Measurements from ENCODE around the gene CCDC183.
"Not testable (repeated sequence)": the region's sequence is repeated elsewhere in the genome, so short reads cannot be mapped to it uniquely, and the experiment has no call there.

Gene CCDC183

DNA sequence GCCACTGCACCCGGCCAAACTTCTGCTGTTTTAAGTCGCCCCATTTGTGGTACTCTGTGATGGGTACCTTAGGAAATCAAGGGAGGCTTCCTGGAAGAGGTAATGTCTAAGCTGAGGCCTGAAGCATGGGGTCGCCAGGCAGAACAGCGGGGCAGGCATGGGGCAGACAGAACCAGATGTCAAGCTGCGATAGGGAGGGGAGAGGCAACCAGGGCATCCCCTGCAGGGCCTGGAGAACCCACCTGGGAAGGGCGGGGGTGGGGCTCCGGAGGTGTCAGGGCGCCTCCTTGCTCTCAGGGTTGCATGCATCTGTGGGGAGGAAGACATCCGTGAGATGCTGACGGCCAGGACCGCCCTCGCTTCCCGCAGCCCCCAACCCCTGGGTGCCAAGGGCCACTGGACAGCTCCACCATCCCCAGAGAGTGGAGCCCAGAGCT, 34.6 kb upstream of the CCDC183 start:
- Histone ChIP-seq H2AFZ (ENCODE audit: low read length, unreplicated experiment) (no peak overlapping the region), H3K36me3 (ENCODE audit: insufficient read depth, low read length) (no peaks in the 10 kb centered on the region), H3K27me3 (ENCODE audit: insufficient read depth, low read length) (no peaks in the 10 kb centered on the region), H3K4me3 (ENCODE audit: low read depth, low read length) (no peak overlapping the region), H3K4me1 (ENCODE audit: control insufficient read depth, insufficient read depth, low read length, unreplicated experiment) (no peaks in the 10 kb centered on the region), H3K27ac (ENCODE audit: low read depth, low read length) (no peak overlapping the region), H3K79me2 (ENCODE audit: control insufficient read depth, insufficient read depth, low read length, unreplicated experiment) (no peaks in the 10 kb centered on the region)

DNA sequence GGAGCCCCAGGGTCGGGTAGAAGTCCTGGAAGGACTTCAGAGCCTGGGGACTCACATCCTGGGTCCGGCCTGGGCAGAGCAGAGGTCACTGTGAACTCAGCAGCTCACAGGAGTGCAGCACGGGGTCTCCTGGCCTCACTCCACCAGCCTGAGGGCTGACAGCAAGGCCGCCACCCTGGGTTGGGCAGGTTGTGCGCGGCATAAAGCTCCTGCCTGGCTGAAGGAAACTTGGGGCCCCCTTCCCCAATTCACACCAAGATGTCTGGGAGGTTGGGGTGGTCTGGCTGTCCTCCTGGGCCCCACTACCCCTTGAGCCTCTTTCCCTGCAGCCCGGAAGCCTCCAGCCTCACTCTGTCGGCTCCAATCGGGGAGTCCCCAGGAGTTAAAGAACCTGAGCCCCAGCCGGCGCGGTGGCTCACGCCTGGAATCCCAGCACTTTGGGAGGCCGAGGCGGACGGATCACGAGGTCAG, 33.9 kb upstream of the CCDC183 start:
- H3K27me3 ChIP-seq (ENCODE audit: insufficient read depth, low read length) = no peaks in the 10 kb centered on the region
- H3K27ac ChIP-seq (ENCODE audit: low read depth, low read length) = no peak overlapping the region
- H3K79me2 ChIP-seq (ENCODE audit: control insufficient read depth, insufficient read depth, low read length, unreplicated experiment) = no peaks in the 10 kb centered on the region
- H3K4me3 ChIP-seq (ENCODE audit: low read depth, low read length) = no peak overlapping the region
- H3K4me1 ChIP-seq (ENCODE audit: control insufficient read depth, insufficient read depth, low read length, unreplicated experiment) = no peaks in the 10 kb centered on the region
- no peak overlapping the region for H2AFZ ChIP-seq (ENCODE audit: low read length, unreplicated experiment)
- no peaks in the 10 kb centered on the region for H3K36me3 ChIP-seq (ENCODE audit: insufficient read depth, low read length)

DNA sequence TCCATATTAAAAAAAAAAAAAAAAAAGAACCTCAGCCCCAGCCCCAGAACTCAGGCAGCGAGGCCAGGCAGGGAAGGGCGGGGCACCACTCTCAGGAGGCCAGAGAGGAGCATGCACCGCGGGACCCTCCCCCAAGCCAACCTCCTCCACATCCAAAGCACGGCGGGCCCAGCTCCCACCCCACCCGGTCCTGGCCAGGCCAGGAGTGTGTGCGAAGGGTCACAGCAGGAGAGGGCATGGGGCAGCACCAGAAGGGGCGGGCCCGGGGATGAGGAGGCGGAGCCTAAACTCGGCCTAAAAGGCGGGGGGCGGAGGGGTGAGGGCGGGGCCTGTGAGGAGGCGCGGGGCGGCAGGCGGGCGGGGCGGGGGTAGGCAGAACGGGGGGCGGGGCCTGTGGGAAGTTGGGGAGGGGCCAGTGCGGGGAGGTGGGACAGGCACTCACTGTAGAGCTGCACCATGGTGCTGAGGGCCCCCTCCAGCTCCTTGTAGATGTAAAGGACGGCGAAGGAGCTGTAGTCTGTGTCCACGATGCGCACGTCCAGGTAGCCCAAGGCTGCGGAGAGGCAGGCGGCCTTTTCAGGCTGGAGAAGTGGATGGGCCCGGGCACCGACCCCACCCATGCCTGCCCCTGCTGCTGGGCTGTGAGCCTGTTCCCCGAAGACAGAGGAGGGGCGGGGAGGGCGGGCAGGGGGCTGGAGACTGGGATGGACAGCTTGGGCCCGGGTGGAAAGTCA, 33.1 kb upstream of the CCDC183 start:
- Histone ChIP-seq H3K4me3 (ENCODE audit: low read depth, low read length) (no peak overlapping the region), H3K36me3 (ENCODE audit: insufficient read depth, low read length) (no peaks in the 10 kb centered on the region), H2AFZ (ENCODE audit: low read length, unreplicated experiment) (no peak overlapping the region), H3K4me1 (ENCODE audit: control insufficient read depth, insufficient read depth, low read length, unreplicated experiment) (no peaks in the 10 kb centered on the region), H3K27ac (ENCODE audit: low read depth, low read length) (no peak overlapping the region), H3K27me3 (ENCODE audit: insufficient read depth, low read length) (peaks cover 5% of the 10 kb centered on the region), H3K79me2 (ENCODE audit: control insufficient read depth, insufficient read depth, low read length, unreplicated experiment) (no peaks in the 10 kb centered on the region)

DNA sequence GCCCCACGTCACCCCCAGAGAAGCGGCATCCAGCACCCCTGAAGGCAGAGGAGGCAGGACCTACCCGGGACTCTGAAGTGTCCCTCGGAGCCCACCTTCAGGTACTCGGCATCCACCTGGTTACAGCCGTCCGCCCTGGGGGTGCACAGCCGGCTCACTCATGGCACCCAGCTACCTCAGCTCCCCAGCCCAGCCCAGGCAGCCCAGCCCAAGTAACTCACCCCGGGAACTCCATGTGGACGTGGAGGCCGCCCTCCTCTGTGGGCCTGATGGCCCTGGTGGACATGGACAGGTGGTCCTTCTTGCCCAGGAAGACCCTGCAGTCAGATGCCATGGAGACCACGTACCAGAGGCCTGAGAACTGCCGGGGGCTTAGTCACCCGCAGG, 32.5 kb upstream of the CCDC183 start:
- Histone ChIP-seq H3K4me3 (ENCODE audit: low read depth, low read length) (no peak overlapping the region), H3K27ac (ENCODE audit: low read depth, low read length) (no peak overlapping the region), H3K4me1 (ENCODE audit: control insufficient read depth, insufficient read depth, low read length, unreplicated experiment) (no peaks in the 10 kb centered on the region), H3K36me3 (ENCODE audit: insufficient read depth, low read length) (no peaks in the 10 kb centered on the region), H2AFZ (ENCODE audit: low read length, unreplicated experiment) (no peak overlapping the region), H3K27me3 (ENCODE audit: insufficient read depth, low read length) (peaks cover 7% of the 10 kb centered on the region), H3K79me2 (ENCODE audit: control insufficient read depth, insufficient read depth, low read length, unreplicated experiment) (no peaks in the 10 kb centered on the region)

DNA sequence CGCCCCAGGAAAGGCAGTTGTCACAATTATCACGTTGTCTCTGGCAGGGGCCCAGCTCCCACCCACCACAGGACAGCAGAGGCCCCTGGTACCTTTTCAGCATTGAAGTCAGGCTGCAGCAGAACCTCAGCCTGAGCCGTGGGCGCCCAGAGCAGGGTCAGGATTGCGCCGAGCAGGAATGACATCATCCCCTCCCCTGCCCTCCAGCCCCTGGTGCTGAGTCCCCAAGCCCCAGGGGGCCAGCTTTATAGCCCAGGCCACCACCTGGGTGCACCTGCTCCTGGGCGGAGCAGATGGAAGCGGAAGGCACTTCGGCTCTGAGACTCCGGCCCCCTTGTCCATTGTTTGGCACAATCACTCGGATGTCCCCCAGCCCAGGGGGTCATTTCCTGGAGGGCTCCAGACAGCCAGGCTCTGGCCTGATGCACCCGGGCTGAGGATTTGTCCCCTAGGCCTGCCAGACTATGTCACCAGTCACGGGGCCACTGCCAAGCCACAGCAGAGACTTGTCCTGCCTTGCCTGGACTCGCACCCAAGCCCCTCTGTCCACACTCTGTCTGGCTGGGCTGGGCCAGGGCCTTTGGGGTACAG, 31.7 kb upstream of the CCDC183 start, which contains the start of gene LCN15:
Gene LCN15 (minus strand): TSS at position 218 of the 591 bp plus-strand sequence. CDS start 30 bp downstream, at position 188.
- Histone ChIP-seq H3K4me1 (ENCODE audit: control insufficient read depth, insufficient read depth, low read length, unreplicated experiment) (no peaks in the 10 kb centered on the region), H3K4me3 (ENCODE audit: low read depth, low read length) (no peak within 1 kb of the TSS), H3K36me3 (ENCODE audit: insufficient read depth, low read length) (no peaks in the 10 kb centered on the region), H3K27me3 (ENCODE audit: insufficient read depth, low read length) (peaks cover 7% of the 10 kb centered on the region), H2AFZ (ENCODE audit: low read length, unreplicated experiment) (no peak within 1 kb of the TSS), H3K79me2 (ENCODE audit: control insufficient read depth, insufficient read depth, low read length, unreplicated experiment) (no peaks in the 10 kb centered on the region), H3K27ac (ENCODE audit: low read depth, low read length) (no peak within 1 kb of the TSS)

DNA sequence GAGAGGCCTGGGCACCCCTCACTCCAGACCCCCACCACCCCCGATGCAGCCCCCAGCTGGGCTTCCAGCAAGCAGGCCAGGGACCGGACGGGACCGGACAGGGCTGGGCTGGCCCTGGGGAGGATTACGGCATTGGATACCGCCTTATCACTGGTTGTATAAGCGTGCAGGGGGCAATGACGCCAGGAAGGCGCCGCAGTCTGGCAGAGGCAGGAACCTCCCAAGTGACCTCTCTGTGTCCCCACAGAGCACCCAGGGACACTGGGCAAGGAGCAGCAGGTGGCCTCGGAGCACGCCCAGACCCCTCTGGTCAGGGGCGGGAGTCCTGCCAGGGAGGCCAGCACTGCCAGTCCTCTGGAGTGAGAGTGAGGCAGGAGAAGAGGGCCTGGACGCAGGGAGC, 31.1 kb upstream of the CCDC183 start:
- Histone ChIP-seq H2AFZ (ENCODE audit: low read length, unreplicated experiment) (no peak overlapping the region), H3K4me1 (ENCODE audit: control insufficient read depth, insufficient read depth, low read length, unreplicated experiment) (no peaks in the 10 kb centered on the region), H3K36me3 (ENCODE audit: insufficient read depth, low read length) (no peaks in the 10 kb centered on the region), H3K79me2 (ENCODE audit: control insufficient read depth, insufficient read depth, low read length, unreplicated experiment) (no peaks in the 10 kb centered on the region), H3K27me3 (ENCODE audit: insufficient read depth, low read length) (peaks cover 7% of the 10 kb centered on the region), H3K4me3 (ENCODE audit: low read depth, low read length) (no peak overlapping the region), H3K27ac (ENCODE audit: low read depth, low read length) (no peak overlapping the region)

DNA sequence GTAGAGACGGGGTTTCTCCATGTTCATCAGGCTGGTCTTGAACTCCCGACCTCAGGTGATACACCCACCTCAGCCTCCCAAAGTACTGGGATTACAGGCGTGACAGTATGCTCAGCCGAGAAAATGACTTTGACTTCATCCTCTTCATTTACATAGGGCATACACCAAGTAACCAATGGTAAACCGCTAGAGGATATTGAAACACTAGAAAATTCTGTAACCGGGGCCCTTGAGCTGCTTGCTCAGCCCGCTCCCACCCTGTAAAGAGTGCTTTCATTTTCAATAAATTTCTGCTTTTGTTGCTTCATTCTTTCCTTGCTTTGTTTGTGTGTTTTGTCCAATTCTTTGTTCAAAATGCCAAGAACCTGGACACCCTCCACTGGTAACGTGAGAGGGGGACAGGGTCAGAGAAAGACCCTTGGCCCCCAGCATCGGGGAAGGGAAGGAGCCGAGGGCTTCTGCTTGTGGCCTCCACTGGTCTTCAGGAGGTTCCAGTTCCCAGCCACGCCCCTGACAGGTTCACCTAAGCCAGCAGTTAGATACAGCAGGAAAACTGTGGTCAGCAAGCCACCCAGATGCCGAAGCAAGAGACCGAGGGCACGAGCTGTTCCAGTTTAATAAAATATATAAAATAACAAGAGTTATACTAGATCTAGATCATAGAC, 30.3 kb upstream of the CCDC183 start:
- H3K36me3 ChIP-seq (ENCODE audit: insufficient read depth, low read length); H3K79me2 ChIP-seq (ENCODE audit: control insufficient read depth, insufficient read depth, low read length, unreplicated experiment); H3K4me3 ChIP-seq (ENCODE audit: low read depth, low read length); H2AFZ ChIP-seq (ENCODE audit: low read length, unreplicated experiment); H3K27ac ChIP-seq (ENCODE audit: low read depth, low read length); H3K27me3 ChIP-seq (ENCODE audit: insufficient read depth, low read length); H3K4me1 ChIP-seq (ENCODE audit: control insufficient read depth, insufficient read depth, low read length, unreplicated experiment): not testable (repeated sequence)

DNA sequence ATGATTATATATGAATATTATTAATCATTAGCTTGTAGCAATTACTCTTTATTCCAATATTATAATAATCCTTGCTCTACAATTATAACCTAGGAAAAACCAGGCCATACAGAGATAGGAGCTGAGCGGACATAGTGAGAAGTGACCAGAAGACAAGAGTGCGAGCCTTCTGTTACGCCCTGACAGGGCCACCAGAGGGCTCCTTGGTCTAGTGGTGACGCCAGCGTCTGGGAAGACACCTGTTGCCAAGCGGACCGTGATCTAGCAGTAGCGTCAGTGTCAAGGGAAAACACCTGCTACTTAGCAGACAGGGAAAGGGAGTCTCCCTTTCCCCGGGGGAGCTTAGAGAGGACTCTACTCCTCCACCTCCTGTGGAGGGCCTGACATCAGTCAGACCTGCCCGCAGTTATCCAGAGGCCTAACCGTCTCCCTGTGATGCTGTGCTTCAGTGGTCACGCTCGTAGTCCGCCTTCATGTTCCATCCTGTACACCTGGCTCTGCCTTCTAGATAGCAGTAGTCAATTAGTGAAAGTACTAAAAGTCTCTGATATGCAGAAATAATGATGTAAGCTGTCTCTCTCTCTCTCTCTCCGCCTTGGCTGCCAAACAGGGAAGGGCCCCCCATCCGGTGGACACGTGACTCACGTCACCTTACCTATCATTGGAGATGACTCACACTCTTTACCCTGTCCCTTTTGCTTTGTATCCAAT, 29.6 kb upstream of the CCDC183 start:
- H3K79me2 ChIP-seq (ENCODE audit: control insufficient read depth, insufficient read depth, low read length, unreplicated experiment); H3K36me3 ChIP-seq (ENCODE audit: insufficient read depth, low read length); H2AFZ ChIP-seq (ENCODE audit: low read length, unreplicated experiment); H3K4me3 ChIP-seq (ENCODE audit: low read depth, low read length); H3K27ac ChIP-seq (ENCODE audit: low read depth, low read length); H3K27me3 ChIP-seq (ENCODE audit: insufficient read depth, low read length); H3K4me1 ChIP-seq (ENCODE audit: control insufficient read depth, insufficient read depth, low read length, unreplicated experiment): not testable (repeated sequence)

DNA sequence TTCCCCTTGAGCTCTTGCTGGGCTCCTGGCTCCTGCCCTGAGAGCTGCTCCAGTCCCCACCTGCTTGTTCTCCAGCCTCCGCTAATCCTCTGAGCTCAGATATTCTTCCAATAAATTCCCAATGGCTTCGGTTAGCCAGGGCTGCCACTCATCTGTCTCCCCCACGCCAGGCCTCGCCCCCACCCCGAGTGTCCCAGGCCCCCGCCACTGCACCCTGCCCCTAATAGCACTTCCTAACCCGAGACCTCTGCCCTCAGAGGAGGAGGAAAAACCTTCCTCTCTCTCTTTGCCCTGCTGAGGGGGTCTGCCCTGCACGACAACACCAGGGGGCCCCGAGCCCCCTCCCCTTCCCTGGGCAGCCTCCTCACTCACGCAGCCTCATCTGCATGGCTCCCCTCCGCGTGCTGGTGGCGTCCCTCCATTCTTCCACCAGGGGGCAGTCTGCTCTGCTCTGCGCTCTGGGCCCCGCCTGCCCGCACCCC, 26.4 kb upstream of the CCDC183 start:
- Histone ChIP-seq H3K79me2 (ENCODE audit: control insufficient read depth, insufficient read depth, low read length, unreplicated experiment) (no peaks in the 10 kb centered on the region), H2AFZ (ENCODE audit: low read length, unreplicated experiment) (no peak overlapping the region), H3K36me3 (ENCODE audit: insufficient read depth, low read length) (no peaks in the 10 kb centered on the region), H3K27me3 (ENCODE audit: insufficient read depth, low read length) (peaks cover 7% of the 10 kb centered on the region), H3K27ac (ENCODE audit: low read depth, low read length) (no peak overlapping the region), H3K4me3 (ENCODE audit: low read depth, low read length) (no peak overlapping the region), H3K4me1 (ENCODE audit: control insufficient read depth, insufficient read depth, low read length, unreplicated experiment) (no peaks in the 10 kb centered on the region)

DNA sequence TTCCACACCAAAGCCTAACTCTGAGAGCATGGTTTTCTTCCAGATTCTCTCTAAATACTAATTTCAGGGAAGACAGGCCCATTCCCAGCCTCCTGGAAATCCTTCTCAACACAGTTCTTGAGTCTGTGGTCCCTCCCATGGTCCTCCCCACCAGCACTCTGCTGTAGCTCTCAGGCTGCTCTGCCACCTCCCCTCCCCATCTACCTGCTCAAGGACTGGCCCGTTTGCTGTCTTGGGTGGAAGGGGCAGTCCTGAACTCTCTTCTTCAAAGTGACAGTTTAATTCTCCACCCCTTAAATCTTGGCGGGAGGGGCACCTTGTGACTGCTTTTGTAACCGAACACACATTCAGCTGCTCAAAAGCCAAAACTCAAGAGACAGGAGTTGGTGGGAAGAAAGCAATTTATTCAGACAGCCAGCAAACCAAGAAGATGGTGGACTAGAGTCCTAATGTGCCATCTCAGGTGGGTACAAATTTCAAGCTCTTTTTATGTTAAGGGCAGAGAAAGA, 24.2 kb upstream of the CCDC183 start:
- no peaks in the 10 kb centered on the region for H3K36me3 ChIP-seq (ENCODE audit: insufficient read depth, low read length)
- H3K4me3 ChIP-seq (ENCODE audit: low read depth, low read length) = no peak overlapping the region
- H3K27me3 ChIP-seq (ENCODE audit: insufficient read depth, low read length) = peaks cover 11% of the 10 kb centered on the region
- no peaks in the 10 kb centered on the region for H3K4me1 ChIP-seq (ENCODE audit: control insufficient read depth, insufficient read depth, low read length, unreplicated experiment)
- no peak overlapping the region for H3K27ac ChIP-seq (ENCODE audit: low read depth, low read length)
- H2AFZ ChIP-seq (ENCODE audit: low read length, unreplicated experiment) = no peak overlapping the region
- no peaks in the 10 kb centered on the region for H3K79me2 ChIP-seq (ENCODE audit: control insufficient read depth, insufficient read depth, low read length, unreplicated experiment)
